ENCODE data around the gene MAN1C1.

DNA sequence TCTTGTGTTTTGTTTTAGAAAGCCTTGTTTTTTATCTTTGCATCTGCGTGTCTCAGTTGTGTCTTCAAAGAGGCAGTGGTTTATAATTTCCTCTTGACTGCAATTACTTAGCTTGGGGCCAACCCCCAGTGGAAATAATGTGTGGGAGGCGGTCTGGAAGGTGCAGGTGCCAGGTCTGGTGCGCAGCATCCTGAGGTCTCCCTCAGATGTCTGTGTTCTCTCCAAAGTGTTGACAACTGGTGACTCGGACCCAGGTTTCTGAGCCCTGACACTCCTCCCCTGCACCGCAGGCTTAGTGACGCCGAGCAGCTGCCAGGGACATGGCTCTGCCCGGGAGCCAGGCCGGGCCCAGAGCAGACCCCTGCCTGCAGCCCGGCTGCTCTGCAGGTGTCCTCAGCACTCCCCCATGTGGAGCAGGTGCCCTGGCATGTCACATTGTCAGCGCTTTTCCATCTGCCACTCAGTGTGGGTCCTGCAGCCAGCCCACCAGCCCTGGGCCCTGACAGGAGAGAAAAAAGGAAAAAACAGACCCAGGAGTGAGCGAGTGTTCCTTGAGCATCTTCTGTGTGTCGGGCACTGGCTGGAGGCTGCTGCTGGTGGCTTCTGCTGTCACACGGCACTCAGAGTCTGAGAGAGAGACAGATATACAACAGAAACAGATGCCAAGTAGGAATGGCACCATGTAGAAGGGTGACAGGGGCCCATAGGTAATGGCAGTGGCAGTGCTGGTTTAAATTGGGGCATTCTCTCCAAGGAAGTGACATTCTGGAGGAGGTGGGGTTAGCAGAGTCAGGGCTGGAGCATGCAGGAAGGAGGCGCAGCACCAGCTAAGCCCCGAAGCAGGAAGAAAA, 158.6 kb downstream of the MAN1C1 start:
- no peak for TF ChIP-seq MECOM (CRISPR knock-in tag; IDR thresholded peaks at IDR 0.05)
- TF ChIP-seq, protein P1, sequence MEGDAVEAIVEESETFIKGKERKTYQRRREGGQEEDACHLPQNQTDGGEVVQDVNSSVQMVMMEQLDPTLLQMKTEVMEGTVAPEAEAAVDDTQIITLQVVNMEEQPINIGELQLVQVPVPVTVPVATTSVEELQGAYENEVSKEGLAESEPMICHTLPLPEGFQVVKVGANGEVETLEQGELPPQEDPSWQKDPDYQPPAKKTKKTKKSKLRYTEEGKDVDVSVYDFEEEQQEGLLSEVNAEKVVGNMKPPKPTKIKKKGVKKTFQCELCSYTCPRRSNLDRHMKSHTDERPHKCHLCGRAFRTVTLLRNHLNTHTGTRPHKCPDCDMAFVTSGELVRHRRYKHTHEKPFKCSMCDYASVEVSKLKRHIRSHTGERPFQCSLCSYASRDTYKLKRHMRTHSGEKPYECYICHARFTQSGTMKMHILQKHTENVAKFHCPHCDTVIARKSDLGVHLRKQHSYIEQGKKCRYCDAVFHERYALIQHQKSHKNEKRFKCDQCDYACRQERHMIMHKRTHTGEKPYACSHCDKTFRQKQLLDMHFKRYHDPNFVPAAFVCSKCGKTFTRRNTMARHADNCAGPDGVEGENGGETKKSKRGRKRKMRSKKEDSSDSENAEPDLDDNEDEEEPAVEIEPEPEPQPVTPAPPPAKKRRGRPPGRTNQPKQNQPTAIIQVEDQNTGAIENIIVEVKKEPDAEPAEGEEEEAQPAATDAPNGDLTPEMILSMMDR (IDR thresholded peaks at IDR 0.05 in 2 of 3, conservative IDR thresholded peaks at IDR 0.05 in 1 of 3; ENCODE audit: insufficient read depth in 2 of 3, low read depth in 1 of 3, low read length in 3 of 3) = no peak
- TF ChIP-seq, protein P2, sequence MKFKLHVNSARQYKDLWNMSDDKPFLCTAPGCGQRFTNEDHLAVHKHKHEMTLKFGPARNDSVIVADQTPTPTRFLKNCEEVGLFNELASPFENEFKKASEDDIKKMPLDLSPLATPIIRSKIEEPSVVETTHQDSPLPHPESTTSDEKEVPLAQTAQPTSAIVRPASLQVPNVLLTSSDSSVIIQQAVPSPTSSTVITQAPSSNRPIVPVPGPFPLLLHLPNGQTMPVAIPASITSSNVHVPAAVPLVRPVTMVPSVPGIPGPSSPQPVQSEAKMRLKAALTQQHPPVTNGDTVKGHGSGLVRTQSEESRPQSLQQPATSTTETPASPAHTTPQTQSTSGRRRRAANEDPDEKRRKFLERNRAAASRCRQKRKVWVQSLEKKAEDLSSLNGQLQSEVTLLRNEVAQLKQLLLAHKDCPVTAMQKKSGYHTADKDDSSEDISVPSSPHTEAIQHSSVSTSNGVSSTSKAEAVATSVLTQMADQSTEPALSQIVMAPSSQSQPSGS (CRISPR knock-in tag; IDR thresholded peaks at IDR 0.05) = no peak
- TF ChIP-seq EP300 (IDR thresholded peaks at IDR 0.05; ENCODE audit: low read length) = no peak
- no peak for TF ChIP-seq JUN (IDR thresholded peaks at IDR 0.05; ENCODE audit: borderline replicate concordance, low read depth, low read length)
- TF ChIP-seq JUN (CRISPR knock-in tag; IDR thresholded peaks at IDR 0.05; ENCODE audit: borderline replicate concordance) = no peak
